HepG2 (cell line): ENCODE results near the gene EXOC6B. TPM values are rescaled to one million over a fixed set of nuclear protein-coding genes. Genes with fewer than 3 reads are reported as not detected.
"Not testable (repeated sequence)": the region's sequence is repeated elsewhere in the genome, so short reads cannot be mapped to it uniquely, and the experiment has no call there.

Experiments
- ATAC-seq: fragments of 200-7000 bp; cut with Tn5 transposase; 3 replicates; pipeline ENCODE4 v1.9.1; 2020; ENCODE audit warnings: mild to moderate bottlenecking, moderate library complexity
- BruUV-seq: library from RNA; stranded (reverse); fragments of 400-500 nt; replicated peaks from 2 replicates; lab custom pipeline; 2021; lab: Mats Ljungman, UMichigan
- CTCF ChIA-PET: fragments of 300-600 bp; formaldehyde crosslinking; extraction: SDS; loops from one replicate; lab custom pipeline; 2021; ENCODE audit warnings: low total read pairs, inconsistent platforms, low intra/inter-chr PET ratio; lab: Yijun Ruan, JAX
- POLR2A ChIA-PET: fragments of 350-600 bp; sonication (Branson Sonifier 250); formaldehyde crosslinking; loops from one replicate; lab custom pipeline; 2020; ENCODE audit warnings: antibody characterized with exemption, inconsistent platforms; lab: Yijun Ruan, JAX
- DNase-seq: peaks from one replicate; pipeline ENCODE4 v3.0.0-alpha.2; 2015; ENCODE audit warnings: low spot score
- FAIRE-seq: peaks from 3 replicates; lab custom pipeline; 2011; peaks lifted over from hg19 to GRCh38; lab: Jason Lieb, UNC
- H2AFZ ChIP-seq: one replicate; pipeline ENCODE4 v1.6.1; 2011; ENCODE audit warnings: low read length, inconsistent platforms
- H3K27ac ChIP-seq: fragments of 300-600 bp; 3 replicates; pipeline ENCODE4 v1.8.0; 2011; ENCODE audit warnings: mixed run types, mild to moderate bottlenecking, mixed read lengths, low read length, inconsistent platforms; ENCODE audit not compliant: insufficient read depth; ENCODE audit errors: extremely low read length
- H3K27me3 ChIP-seq, 2 experiments: fragments of 200-600 bp in 1 of 2; 2 replicates in 1 of 2; 3 replicates in 1 of 2; pipeline versions ENCODE4 v1.6.0 to v1.8.0; 2011; ENCODE audit warnings: low read length in 2 of 2, mild to moderate bottlenecking in 2 of 2, moderate library complexity in 2 of 2, inconsistent platforms in 1 of 2; ENCODE audit not compliant: insufficient read depth in 2 of 2, control insufficient read depth in 1 of 2
- H3K36me3 ChIP-seq, 2 experiments: fragments of 200-600 bp in 1 of 2; replicated peaks in 1 of 2; 2 replicates in 1 of 2; 3 replicates in 1 of 2; pipeline versions ENCODE4 v1.5.1 to v1.8.0; 2011; ENCODE audit warnings: low read length in 2 of 2, inconsistent platforms in 1 of 2; ENCODE audit not compliant: insufficient read depth in 2 of 2, control insufficient read depth in 1 of 2
- H3K4me1 ChIP-seq: 2 replicates; pipeline ENCODE4 v1.5.1; 2012; ENCODE audit warnings: low read length, inconsistent platforms; ENCODE audit not compliant: insufficient read depth
- H3K4me2 ChIP-seq: 2 replicates; pipeline ENCODE4 v1.6.0; 2011; ENCODE audit warnings: low read depth, low read length, inconsistent platforms
- H3K4me3 ChIP-seq, 3 experiments: fragments of 200-600 bp in 1 of 3; sonication (generic), shearing (Covaris generic) in 1 of 3; replicated peaks in 1 of 3; 2 replicates each; pipeline ENCODE4 v1.5.1; 2011 to 2016; ENCODE audit warnings: low read length in 3 of 3, inconsistent platforms in 2 of 3, low read depth in 2 of 3, mild to moderate bottlenecking in 2 of 3, control low read depth in 1 of 3, mixed read lengths in 1 of 3; ENCODE audit not compliant: insufficient read depth in 1 of 3
- H3K79me2 ChIP-seq: one replicate; pipeline ENCODE4 v1.6.1; 2011; ENCODE audit warnings: low read length, inconsistent platforms; ENCODE audit not compliant: insufficient read depth
- H3K9ac ChIP-seq: 2 replicates; pipeline ENCODE4 v1.6.0; 2011; ENCODE audit warnings: mild to moderate bottlenecking, low read depth, low read length, inconsistent platforms; ENCODE audit not compliant: insufficient read depth
- H3K9me3 ChIP-seq: 2 replicates; pipeline ENCODE4 v1.5.1; 2012; ENCODE audit warnings: mild to moderate bottlenecking, low read length
- H4K20me1 ChIP-seq: 2 replicates; pipeline ENCODE4 v1.6.0; 2011; ENCODE audit warnings: inconsistent platforms, mild to moderate bottlenecking, low read length, moderate library complexity; ENCODE audit not compliant: insufficient read depth
- EHMT2 ChIP-seq: fragments of 200-600 bp; sonication (generic); IDR thresholded peaks from 2 replicates; pipeline ENCODE4 v1.7.0; 2017; ENCODE audit warnings: antibody characterized with exemption, low read depth, low read length, borderline replicate concordance
- POLR2A ChIP-seq, 2 experiments: IDR thresholded peaks; 2 replicates each; pipeline ENCODE4 v1.6.1; 2011; ENCODE audit warnings: low read depth in 2 of 2, low read length in 2 of 2, mild to moderate bottlenecking in 1 of 2, moderate library complexity in 1 of 2; ENCODE audit not compliant: insufficient read depth in 1 of 2
- RBFOX2 ChIP-seq: fragments of 200-400 bp; formaldehyde crosslinking; IDR thresholded peaks from 2 replicates; pipeline ENCODE4 v1.6.1; 2017; ENCODE audit warnings: low read depth, mild to moderate bottlenecking, low read length
- ZNF235 ChIP-seq: sonication (generic); formaldehyde crosslinking; IDR thresholded peaks from 2 replicates; pipeline ENCODE4 v1.8.1; 2023; ENCODE audit warnings: mild to moderate bottlenecking, missing genetic modification reagents, borderline replicate concordance
- ZNF335 ChIP-seq: sonication (generic); formaldehyde crosslinking; IDR thresholded peaks from 2 replicates; pipeline ENCODE4 v1.4.0; 2020; ENCODE audit warnings: missing genetic modification reagents
- WGBS: methylation state at CpG from one replicate; pipeline ENCODE4 v1.1.6; 2017; ENCODE audit warnings: low lambda C conversion rate; 5-methylcytosine and 5-hydroxymethylcytosine counted together
- in situ Hi-C: cut with HindIII; loops from 2 replicates; pipeline ENCODE4 v1.10.0; 2017; ENCODE audit warnings: low pct_unique_long_range_greater_than_20kb; ENCODE audit not compliant: extremely low pct_ligation_motif_present
- intact Hi-C: fragments of 100-400 bp; cut with micrococcal nuclease; formaldehyde crosslinking; loops from one replicate; pipeline ENCODE4 v1.10.0; 2022; ENCODE audit not compliant: unreplicated experiment
- polyA plus RNA-seq, 8 experiments: library from polyadenylated mRNA; depleted of rRNA in 3 of 8; stranded (reverse) in 7 of 8; unstranded in 1 of 8; fragments of >200 nt; fragmentation: Illumina TruSeq in 4 of 8; extraction: Trizol in 4 of 8; gene quantifications; 2 replicates each; pipeline versions ENCODE4 v1.2.1 to v1.2.3, GENCODE V29; 2011 to 2016; ENCODE audit warnings: low read depth in 4 of 8, missing spikeins in 1 of 8, mixed read lengths in 1 of 8; ENCODE audit not compliant: insufficient read depth in 1 of 8
- total RNA-seq, 5 experiments: library from RNA; depleted of rRNA; stranded (reverse); fragments of >200 nt; fragmentation: Illumina TruSeq; extraction: Trizol; gene quantifications; 2 replicates each; pipeline ENCODE4 v1.2.3, GENCODE V29; 2016; ENCODE audit warnings: low read depth in 1 of 5

EXOC6B gene
- total and polyA plus RNA-seq, 2 of the 13 experiments (the other 11 are each of a cell fraction or from before 2014, with no cell fraction given) = 9.1 to 15.9 TPM

DNA sequence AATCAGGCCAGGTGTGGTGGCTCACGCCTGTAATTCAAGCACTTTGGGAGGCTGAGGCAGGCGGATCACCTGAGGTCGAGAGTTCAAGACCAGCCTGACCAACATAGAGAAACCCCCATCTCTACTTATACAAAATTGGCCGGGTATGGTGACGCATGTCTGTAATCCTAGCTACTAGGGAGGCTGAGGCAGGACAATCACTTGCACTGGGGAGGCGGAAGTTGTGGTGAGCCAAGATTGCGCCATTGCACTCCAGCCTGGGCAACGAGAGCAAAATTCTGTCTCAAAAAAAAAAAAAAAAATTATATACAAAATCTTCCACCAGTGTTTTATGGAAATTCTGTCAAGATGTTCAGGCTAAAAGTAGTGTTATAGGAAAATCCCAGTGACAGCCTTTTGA, 290.2 kb downstream of the EXOC6B start:
- intact Hi-C loops, H3K4me3 ChIP-seq, H3K9me3 ChIP-seq, H3K27me3 ChIP-seq, CTCF ChIA-PET, H2AFZ ChIP-seq, H3K79me2 ChIP-seq, H3K4me1 ChIP-seq, POLR2A ChIA-PET, H3K27ac ChIP-seq, BruUV-seq, in situ Hi-C loops, ATAC-seq, H3K9ac ChIP-seq, H3K4me2 ChIP-seq, H3K36me3 ChIP-seq, DNase-seq, FAIRE-seq, H4K20me1 ChIP-seq: not testable (repeated sequence)
- 99% methylated on average over 8 of the region's 8 CpGs for WGBS

DNA sequence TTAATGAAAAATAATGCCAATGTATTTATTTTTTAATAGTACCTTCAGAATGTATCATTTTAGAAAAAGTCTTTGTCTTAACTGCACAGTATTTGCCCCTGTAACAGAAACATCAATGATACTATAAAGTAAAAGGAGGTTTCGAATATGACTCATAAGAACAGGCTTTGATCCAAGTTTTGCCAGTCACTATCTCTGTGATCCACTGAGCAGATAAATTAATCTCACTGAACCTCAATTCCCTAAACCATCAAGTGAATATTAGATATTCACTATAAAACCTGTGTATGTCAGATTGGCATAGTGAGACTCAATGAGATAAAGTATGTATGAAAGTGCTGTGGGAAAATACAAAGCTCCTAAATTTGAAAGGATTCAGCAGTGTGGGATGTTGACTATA, 292.1 kb downstream of the EXOC6B start:
- no peak for DNase-seq
- BruUV-seq = no TSS peak
- no peak for TF ChIP-seq RBFOX2
- TF ChIP-seq ZNF235 (CRISPR knock-in tag) = no peak
- TF ChIP-seq ZNF335 (CRISPR knock-in tag) = no peak
- no peak for TF ChIP-seq POLR2A (IDR thresholded peaks at IDR 0.05; ENCODE audit: insufficient read depth in 1 of 2, low read depth in 2 of 2, low read length in 2 of 2)
- TF ChIP-seq EHMT2 = no peak
- TF ChIP-seq, all 625 proteins: peak for 0
- H4K20me1 ChIP-seq = no peaks in the 10 kb centered on the region
- H3K4me1 ChIP-seq = peaks cover 2% of the 10 kb centered on the region
- no peaks in the 10 kb centered on the region for H3K36me3 ChIP-seq
- no peak overlapping the region for H3K4me3 ChIP-seq
- no peak overlapping the region for H2AFZ ChIP-seq
- FAIRE-seq = no peak
- 90% methylated on average over 1 of the region's 1 CpG for WGBS
- intact Hi-C loops (no loop called here), in situ Hi-C loops (no loop called here)
- no peak for ATAC-seq
- H3K4me2 ChIP-seq = no peak overlapping the region
- POLR2A ChIA-PET = no interaction called here
- CTCF ChIA-PET = no interaction called here
- no peak overlapping the region for H3K27ac ChIP-seq
- no peaks in the 10 kb centered on the region for H3K79me2 ChIP-seq
- H3K27me3 ChIP-seq = no peaks in the 10 kb centered on the region
- no peaks in the 10 kb centered on the region for H3K9me3 ChIP-seq
- H3K9ac ChIP-seq = no peak overlapping the region
